Measurements from ENCODE around the gene SH3D21.

Gene SH3D21

DNA sequence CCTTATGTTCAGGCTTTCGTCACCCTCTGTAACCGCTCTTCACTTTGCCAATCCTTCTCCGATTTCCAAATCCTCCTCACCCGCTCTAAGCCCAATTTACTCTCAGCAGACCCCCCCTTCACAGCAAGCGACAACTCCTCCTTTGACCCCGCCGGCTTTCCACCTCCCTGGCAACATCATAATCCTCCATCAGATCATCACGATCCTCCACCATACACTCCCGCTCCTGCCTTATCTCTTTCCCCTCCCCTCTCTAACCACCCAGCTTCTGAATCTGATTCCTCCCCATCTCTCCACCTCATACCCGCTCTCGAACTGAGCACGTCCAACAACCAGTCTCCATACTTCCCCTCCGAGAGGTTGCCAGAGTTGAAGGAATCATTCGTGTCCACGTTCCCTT, 24.8 kb downstream of the SH3D21 start:
- DNase-seq (ENCODE audit: low read depth) = no peak

DNA sequence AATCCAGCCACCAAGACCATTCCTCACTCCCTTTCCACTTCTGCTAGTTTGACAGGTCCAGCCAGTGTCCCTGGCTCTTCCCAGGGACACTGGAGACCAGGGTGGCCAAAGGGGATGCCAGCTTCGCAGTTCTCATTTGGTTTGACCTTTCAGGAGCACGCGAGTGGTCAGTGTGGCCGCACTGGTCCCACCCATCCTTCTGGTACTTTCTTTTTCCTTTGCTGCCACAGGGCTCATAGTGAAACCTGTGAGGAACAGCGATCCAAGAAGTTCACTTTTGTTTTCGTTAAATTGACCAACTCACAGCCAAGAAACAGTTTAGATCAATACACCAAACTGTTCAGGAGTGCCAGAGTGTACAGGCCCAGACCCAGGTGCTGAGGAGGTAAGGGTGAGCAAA, 31.7 kb downstream of the SH3D21 start:
- no peak for DNase-seq (ENCODE audit: low read depth)

DNA sequence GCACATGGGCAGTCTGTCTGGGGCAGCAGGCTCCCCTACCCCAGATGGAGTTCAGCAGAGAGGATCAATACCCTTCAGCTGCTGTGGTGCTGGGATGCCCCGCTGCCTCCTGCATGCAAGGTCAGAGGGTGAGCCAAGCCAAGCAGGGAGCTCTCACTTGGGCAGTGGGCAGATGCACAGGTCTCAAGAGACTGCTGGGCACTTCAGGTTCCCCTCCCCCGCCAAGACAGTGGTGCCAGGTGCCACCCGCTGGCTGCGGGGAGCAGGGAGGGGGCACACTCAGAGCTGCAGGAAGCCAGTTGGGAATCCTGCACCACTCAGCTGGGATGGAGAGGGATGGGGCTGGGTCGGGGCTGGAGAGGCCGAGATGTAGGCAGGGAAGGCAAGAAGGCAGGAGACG, 33.0 kb downstream of the SH3D21 start:
- DNase-seq (ENCODE audit: low read depth) = no peak

DNA sequence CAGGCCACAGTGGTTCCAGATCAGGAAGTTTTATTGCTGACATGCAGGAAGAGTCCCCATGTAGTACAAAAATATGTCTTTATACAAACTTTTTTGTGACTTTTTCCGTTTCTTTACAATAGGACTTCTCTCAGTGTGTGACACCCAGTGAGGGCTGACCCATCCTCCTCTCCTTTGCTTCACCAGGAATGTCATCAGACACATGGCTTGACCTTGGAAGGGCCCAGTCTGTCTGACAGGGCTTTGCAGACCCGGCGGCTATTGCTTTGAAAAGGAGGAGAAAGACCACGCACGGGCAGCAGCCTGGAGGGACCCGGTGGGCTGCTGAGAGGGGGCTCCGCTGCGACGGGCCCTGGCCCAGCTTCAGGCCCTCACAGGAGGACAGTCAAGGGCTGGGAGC, 33.4 kb downstream of the SH3D21 start:
- DNase-seq (ENCODE audit: low read depth) = no peak

DNA sequence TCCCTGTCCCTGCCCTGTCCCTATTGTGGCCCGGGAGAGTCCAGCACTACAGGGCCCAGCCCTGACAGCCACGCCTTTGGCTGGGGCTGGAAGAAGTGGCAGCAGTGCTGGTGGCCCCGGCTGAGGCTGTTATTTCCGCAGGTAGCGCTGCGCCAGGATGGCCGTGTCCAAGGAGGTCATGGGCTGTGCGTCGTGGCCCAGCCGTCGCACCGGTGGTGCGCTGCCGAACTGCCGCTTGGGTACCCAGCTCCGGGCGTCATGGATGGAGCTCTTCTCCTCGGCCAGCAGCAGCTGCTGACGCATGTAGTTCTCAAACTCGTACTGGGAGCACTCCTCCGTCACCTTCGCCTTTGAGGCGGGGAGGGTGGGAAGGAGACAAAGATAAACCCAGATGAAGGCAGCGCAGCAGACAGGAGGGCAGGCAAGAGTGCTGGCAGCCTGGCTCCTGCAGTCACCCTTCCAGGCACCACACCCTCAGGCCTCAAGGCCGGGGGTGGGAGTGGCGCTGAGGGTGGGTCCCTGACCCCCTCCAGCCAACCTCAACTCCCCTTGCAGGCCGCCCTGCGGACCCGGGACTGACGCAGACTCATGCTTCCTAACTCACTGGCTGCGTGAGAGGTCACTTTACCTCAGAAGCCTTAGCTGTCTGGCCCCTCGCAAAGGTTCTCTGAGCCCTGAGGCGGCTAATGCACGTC, 35.6 kb downstream of the SH3D21 start:
- DNase-seq (ENCODE audit: low read depth) = no peak

DNA sequence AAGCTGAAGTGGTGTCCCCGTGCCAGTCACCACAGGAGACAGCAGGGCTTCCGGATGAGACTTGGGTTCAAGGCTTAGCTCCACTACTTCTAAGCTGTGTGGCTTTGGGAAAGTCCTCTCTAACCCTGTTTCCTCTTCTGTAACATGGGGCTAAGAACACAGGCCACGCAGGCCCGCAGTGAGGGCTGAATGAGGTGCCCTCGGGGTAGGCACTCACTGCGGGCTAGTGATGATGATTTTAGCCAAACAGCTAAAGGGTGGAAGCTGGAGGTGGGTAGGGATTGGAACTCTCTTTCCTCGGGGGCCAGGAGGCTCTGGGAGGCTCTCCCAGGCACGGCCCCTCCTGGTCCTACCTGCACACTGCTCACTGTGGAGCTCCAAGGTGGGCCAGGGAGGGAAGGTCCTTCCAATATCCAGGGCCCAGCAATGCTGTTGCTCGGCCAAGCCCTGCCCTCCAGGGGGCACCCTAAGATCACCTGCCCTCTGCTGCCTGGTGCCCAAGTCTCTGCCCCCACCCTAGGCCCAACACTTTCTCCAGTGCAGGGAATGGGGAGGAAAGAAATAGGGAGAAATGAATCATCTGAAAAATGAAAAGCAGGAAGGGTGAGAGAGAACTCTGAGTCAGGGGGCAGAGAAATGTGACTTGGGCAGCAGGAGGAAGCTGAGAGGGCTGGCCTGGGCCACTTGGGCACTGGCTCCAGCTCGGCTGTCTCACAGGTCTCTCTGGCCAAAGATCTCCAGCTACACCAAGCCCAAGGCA, 36.4 kb downstream of the SH3D21 start:
- peak; percentile 74 for DNase-seq (ENCODE audit: low read depth)

DNA sequence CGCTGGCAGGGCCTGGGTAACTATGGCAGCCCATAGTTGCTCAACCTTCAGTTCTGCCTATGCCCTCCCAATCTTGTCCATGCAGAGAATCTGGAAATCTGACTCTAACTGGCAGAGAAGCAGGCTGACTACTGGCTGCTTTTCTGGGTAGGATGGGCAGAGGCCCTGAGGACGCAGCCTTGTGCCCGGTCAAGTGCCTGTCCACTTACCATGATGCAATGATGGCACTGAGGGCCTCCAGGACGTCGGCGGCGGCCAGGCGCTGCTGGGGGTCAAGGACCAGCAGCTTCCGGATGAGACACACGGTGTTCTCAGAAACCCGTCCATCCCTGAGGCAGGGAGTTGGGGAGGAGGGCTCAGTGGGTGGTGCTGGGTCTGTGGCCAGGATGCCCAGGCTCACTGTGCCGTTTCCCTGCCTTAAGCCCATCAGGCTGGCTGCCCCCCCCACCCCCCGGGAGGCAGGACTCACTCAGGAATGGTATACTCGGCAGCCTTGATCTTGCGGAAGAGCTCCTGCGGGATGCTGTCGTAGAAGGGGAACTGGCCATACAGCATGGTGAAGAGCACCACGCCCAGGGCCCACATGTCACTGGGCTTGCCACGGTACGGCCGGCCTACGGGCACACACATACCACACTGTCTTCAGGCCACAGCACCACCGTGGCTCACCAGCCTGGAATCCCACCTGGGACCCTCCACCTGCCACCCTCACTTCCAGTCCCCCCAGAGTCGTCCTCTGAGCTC, 37.7 kb downstream of the SH3D21 start:
- DNase-seq (ENCODE audit: low read depth) = no peak

DNA sequence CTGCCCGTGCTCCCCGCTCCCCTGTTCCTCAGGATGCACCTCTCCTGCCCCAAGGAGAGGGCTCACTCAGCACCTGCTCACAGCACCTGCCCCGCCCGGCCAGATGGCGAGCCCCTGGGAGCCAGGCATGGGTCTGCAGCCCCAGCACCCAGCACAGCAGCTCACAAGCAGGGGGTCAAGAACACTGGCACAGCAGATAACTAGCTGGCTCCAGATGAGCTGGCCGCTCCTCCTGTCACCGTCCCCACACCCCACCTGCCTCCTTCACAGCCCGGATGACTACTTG, 38.2 kb downstream of the SH3D21 start:
- DNase-seq (ENCODE audit: low read depth) = no peak

DNA sequence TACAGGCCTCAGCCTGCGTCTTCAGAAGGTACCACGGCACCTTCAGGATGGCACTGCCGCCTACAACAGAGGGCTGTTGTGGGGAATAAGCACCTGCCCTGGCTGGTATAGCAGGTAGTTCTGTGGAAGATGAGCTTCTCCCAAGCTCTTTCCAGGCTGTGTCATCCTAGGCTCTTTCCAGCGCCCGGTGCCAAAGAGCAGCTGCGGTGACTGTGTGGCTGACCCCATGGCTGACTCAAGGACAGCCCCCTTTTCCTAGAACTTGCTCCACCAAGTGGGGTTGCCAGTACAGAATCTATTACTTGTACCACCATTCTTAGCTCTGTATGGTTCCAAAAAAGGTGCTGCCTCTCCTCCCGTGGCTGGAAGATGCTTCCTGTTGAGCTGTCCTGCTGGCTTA, 39.2 kb downstream of the SH3D21 start:
- DNase-seq (ENCODE audit: low read depth) = no peak

DNA sequence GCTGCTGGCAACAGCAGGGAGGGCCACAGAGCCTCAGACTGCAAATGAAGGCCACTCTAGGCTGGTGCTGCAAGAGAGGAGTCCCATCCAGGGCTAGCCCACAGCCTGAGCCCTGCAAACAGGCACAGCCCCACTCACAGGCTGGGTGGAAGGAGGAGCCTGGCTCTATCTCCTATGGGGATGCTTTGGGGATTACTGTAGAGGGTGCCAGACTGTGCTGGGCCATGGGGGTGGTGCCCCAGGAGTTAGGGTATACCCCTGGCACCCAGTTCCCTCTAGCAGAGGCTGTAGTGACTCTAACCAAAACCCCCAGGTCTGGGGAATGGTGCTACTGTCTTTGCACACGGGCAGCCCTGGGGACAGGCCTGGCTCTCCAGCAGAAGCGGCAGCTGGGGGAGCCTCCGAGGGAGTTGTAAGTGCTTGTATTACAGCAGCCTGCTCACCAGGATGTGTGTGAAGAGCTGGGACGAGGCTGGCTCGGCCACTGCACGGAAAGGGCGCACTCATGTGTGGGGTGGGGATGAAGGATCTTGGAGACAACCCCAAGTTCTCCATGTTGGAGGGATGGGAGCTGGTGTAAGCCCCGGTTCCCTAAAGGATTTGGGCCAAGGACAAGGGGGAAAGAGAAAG, 40.7 kb downstream of the SH3D21 start:
- no peak for DNase-seq (ENCODE audit: low read depth)

DNA sequence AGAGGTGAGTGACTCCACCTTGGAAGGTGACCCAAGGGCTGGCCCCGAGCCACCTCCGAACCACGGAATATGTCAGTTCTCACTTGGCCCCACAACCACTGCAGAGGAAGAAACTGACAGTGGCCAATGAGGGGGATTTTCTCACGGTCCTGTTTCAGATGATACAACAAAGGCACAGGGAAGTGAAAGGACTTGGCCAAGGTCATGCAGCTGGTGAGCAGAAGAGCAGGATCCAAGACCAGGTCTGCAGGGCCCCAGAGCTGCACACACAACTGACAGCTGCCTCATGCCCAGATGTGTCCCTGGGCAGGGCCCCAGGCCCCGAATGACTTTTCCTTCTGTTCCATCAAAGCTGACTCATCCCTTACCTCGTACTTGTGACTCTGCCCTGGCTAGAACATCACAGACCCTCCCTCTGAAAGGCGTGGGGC, 43.1 kb downstream of the SH3D21 start:
- DNase-seq (ENCODE audit: low read depth) = peak; percentile 37

DNA sequence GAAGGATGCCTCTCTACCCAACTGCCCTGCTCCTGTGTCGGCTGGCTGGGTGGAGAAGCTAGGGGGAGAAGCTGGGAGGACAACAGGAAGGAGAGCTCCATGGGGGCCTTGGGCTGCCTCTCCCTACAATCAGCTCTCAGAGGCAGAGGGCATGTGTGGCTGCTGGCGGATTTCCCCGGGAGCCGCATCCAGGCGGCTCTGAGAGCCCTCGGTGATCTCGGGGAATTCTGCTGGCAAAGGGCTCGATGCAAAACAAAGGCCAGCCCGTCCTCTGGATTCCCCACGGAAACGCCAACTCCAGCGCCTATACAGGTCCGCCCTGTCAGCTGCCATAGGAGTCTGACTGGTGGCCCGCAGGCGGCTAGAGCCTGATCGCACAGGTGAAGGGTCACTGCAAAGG, 43.7 kb downstream of the SH3D21 start:
- no peak for DNase-seq (ENCODE audit: low read depth)

DNA sequence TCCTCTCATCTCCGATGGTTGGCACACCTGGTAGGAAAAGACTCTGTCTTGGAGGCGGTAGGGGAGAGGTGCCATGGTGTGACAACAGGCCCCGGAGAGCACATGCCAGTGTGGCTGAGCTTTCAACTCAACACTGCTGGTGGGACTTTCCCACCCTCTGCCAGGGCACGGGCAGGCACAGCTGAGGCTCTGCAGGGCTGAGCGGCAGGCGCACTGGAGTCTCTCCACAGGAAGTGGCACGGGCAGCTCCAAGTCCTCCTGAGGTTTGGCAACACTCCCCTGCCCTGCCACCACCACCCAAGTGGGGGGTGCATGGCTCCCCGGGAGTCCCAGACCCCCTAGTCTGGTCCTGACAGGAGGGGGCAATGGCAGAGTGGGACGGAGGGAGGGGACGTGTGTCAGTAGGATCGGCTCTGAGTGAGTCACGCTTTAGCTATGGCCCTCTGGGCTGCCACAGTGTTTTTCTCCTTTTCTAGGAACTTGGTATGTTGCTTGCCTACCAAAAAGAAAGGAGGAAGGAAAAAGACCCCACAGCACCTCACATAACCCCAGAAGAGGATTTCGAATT, 44.6 kb downstream of the SH3D21 start:
- DNase-seq (ENCODE audit: low read depth) = peak; percentile 74

DNA sequence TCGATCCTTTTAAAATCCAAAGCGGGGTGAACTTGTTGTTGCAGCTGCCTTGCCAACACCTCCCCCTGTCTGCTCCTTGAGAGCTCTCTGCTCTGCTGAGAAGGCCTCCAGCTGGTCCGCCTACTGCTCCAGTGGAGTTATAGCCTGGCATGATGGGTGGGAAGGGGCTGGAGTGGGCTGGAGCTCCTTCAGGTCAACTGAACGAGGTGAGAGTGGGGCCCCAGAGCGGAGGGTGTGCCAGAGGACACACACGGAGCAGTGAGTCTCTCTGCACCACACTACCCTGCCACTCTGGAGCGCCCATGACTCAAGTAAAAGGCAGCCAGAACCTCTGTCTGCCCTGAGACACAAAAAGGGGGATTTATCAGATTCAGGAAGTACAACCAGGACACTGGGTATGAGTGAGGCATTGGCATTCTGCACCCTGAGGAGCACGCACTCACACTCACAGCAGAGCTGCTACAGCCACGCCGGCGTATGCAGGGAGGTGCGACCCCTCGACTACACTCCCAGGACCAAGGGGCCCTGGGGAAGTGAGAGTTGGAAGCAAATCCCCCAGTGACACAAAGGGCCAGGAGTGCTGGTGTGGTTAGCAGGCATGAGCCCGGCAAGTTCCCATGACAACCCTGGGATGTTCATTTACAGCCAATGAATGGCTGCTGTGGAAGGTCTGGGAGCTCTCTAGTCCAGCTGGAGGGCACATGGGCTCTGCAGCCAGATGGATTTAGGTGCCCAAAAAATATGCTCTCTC, 45.2 kb downstream of the SH3D21 start:
- DNase-seq (ENCODE audit: low read depth) = peak; percentile 86

DNA sequence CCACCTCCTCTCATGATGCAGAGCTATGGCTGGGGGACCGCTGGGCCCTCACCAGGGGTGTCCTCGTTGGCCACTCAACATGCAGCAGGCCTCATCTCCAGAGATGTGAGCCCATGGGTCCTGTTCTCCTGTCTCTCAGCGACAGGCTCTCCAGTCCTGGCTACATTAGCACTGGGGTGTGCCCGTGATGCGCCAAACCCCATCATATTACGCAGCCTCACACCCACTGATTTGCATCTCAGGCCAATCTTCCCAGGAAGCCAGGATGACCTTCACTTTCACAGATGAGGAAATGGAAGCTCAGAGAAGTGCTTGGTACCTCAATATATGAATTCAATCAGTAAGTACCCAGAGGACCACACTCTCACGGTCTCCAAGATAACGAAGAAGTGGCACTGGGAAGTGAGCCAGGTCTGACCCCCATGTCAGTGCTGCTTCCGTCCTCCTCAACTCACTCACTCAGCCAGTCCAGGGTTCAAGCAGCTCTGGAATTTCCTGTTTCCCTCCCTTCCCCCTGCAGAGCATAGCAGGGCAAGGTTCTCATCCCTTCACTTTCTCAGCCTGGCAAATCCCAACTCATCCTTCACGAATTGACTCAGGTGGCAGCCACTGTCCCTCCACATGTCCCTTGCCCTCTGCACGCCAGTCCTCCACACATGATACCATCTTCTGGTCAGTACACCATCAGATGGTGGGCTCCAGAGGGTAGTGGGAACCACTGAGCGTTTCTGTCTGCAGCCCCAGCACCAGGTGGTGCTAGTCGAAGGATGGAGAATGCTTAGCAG, 46.1 kb downstream of the SH3D21 start:
- DNase-seq (ENCODE audit: low read depth) = no peak

DNA sequence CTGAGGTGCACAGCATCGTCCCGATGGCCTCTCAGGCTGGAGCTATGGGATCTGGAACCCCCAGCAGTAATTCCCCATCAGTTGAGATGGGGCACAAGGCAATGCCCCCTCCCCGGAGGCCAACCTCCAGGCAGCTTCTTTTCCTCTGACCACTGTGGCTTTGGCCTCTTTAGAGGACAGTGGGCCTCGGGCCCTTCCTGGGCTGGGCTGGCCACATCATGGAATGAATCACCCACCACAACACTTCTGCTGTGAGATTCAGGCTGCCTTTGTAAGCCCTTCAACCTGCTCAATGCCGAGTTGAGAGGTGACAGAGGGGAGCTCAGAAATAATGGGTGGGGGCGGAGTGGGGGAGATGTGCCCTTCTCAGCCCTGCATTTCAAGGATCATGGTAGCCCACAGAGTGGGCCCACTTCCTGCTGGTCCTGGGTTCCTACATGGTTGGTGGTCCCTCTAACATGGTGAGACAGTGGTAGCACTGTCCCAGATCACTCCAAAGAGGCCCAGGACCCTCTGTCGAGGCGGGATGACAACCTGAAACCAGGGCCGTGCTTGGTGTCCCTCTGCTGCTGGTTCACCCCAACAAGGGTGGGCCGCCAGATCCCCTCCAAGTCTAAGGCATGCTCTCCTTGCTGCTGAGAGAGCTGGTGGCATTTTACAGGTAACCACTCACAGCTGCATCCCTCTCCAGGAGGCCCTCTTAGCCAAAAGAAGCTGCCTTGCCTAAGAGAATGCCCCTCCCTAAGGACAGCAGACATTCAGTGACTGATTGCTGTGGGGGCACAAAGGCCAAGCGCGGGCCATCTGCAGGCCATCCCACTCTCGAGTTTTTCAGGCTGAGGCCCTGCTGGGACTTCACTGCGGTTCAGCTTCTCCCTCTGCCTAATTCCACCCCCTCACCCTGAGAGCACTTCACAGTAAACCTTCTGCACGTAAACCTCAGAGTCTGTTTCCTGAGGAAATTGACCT, 47.0 kb downstream of the SH3D21 start:
- peak; percentile 70 for DNase-seq (ENCODE audit: low read depth)

DNA sequence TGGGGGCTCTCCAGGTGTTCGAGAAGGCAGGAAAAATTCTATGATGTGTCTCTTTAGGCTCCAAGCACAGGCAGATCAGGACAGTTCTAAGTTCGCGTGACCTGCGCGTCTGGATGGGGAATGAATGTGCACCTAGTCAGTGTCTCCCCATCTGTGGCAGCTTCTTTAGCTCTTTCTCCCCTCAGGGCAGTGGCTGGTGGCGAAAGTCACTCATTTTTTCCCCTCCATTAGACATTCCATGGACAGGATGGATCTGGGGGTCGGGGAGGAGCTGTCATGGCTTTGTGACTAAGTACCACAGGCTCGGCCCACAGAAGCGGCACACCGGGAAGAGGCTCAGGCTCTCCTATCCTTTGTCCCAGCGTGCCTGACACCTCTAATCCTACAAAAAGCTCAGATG, 48.3 kb downstream of the SH3D21 start:
- no peak for DNase-seq (ENCODE audit: low read depth)

DNA sequence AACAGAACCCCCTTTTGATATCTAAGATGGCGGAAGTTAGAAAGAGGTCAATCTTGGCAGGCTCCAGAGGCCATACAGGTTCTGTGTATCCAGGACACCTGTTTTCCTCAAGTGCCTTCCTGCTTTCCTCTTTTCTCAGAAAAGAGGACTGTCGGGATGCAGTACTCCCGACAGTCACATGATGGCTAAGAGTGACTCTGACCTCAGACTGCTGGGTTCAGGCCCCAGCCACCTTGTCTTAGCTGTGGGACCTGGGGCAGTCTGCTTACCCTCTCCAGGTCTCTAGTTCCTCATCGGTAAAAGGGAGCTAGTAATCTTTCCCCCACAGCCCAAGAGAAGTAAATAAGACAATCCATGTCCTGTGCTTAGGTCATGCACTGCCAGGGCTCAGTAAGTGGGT, 49.6 kb downstream of the SH3D21 start:
- DNase-seq (ENCODE audit: low read depth) = no peak

DNA sequence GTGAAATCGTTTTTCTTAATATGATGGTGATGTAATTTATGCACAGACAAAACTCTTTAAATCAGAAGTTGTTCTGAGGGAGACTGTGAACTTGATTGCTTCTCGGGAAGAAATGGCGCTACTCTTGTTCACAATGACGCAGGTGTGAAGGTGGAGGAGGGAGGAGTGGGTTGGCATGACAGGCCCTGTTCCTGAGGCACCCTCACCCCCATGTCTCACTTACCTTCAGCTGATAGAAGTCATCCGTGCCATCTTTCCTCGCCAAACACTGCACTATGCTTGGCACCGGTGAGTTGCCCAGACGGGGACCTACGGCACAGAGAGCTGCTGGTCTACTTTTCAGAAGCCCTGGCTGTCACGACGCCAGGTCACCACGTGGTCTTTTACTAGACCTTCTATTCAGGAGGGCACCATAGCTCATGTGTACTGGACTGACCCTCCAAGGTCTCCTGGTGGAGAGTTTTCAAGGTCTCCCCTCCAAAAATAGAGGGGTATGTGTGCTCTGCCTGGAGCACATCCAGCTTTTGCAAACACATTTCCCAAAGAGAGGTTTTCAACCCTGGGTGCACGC, 52.4 kb downstream of the SH3D21 start:
- no peak for DNase-seq (ENCODE audit: low read depth)

Measured in amniotic epithelial cell (primary cell).